ENCODE data around the gene CLCN1. TPM values are rescaled to one million over a fixed set of nuclear protein-coding genes. Genes with fewer than 3 reads are reported as not detected.
A peak's percentile ranks its signal among the peaks of the same experiment; 100 is the strongest.

The CLCN1 gene
- total RNA-seq: under 1 TPM in 1 of 2 donors, not detected in 1; 0.10 TPM

DNA sequence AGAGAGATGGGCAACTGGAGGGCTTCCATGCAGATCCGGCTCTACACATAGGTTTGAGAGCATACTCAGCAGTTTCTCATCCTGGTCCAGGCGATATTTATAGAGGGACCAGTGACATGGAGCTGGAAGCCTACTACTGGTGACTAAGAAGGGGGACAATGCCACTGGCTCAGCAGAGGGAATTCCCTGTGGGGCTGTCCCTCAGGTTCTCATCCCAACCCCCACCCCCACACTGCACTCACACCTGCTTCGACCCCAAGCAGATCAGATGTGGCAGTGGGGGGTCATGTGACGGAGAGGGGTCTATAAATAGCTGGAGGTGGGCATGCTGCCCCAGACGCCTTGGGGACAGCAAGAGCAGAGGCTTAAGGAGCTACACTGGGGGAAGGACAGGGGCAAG, at the start of gene CLCN1:
CLCN1 (plus strand) TSS at position 336 of the 400 bp plus-strand sequence. CDS start 102 bp downstream, outside the sequence.
- ATAC-seq: no peak
- no peaks in the 10 kb centered on the region for H3K9me3 Mint-ChIP-seq
- peak within 1 kb of the TSS in 1 of 2 donors; percentile 14 for H3K27ac Mint-ChIP-seq

DNA sequence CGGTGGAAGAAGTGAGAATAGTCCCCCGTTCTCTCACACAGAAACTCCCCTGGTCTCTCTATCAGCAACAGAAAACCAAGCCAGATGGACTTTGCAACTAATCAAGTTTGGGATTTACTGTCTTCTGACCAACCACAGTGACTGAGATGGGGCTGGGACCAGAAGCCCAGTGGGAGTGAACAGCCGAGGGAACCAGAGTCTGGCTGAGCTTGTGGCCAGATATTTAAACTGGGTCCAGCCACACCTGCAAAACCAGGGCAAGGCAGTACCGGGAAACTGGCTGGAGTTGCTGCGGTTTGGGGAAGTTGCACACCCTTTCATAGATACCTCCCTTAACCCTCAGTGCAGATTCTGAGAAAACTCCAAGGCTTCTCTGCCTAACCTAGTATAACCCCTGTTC, 46.7 kb upstream of the CLCN1 start:
- Mint-ChIP-seq H3K27me3 (no peaks in the 10 kb centered on the region), H3K4me1 (ENCODE audit: low read depth in 2 of 2) (peaks cover 15 to 27% of the 10 kb centered on the region in 2 donors), H3K9me3 (no peaks in the 10 kb centered on the region), H3K4me3 (no peak overlapping the region), H3K27ac (peak overlapping the region; percentile 15 to 54), H3K36me3 (peaks cover 18% of the 10 kb centered on the region)
- peak in 1 of 2 donors; percentile 20 for ATAC-seq
- no peak for DNase-seq (ENCODE audit: low spot score)

More for the DNA sequence above, at the start of gene CLCN1:
- no peak within 1 kb of the TSS for H3K4me3 Mint-ChIP-seq
- H3K4me1 Mint-ChIP-seq (ENCODE audit: low read depth in 2 of 2): peaks cover 10 to 12% of the 10 kb centered on the region in 2 donors
- H3K27me3 Mint-ChIP-seq: peaks cover 0 to 6% of the 10 kb centered on the region in 2 donors
- DNase-seq (ENCODE audit: low spot score): no peak
- H3K36me3 Mint-ChIP-seq: no peaks in the 10 kb centered on the region

DNA sequence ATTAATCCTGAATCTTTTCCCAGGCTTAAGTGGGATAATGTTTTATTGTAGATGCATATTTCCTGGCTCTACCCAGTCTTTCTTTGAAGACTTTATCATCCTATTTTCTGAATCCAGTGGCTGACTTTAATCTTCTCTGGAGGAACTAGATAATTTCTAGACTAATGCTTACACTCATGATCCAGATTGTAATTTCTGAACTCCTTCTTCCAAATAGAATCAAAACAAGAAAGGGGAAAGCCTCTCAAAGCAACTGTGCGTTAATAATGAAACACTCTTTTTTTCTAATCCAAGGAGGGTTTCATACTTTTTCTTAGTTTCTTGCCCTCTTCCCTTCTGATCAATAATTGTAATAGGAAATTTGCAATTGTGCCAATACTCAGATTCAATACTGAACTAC, 44.7 kb upstream of the CLCN1 start:
- Mint-ChIP-seq H3K36me3 (peaks cover 13% of the 10 kb centered on the region), H3K4me1 (ENCODE audit: low read depth in 2 of 2) (peaks cover 4 to 12% of the 10 kb centered on the region in 2 donors), H3K9me3 (no peaks in the 10 kb centered on the region), H3K27ac (no peak overlapping the region), H3K4me3 (no peak overlapping the region), H3K27me3 (no peaks in the 10 kb centered on the region)
- ATAC-seq (no peak), DNase-seq (ENCODE audit: low spot score) (no peak)

DNA sequence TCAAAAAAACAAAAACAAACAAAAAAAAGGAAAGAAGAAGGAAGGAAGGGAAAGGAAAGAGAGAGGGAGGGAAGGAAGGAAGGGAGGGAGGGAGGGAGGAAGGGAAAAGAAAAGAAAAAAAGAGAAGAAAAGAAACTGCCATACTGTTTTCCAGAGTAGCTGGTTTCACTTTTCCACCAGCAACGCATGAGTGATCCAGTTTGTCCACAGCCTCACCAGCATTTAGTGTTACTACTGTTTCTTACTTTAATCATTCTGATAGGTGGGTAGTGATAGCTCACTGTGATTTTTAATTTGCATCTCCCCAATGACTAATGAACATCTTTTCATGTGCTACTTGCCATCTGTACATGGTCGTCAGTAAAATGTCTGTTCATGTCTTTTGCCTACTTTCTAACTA, 43.0 kb upstream of the CLCN1 start:
- ATAC-seq: no peak
- H3K36me3 Mint-ChIP-seq: peaks cover 13% of the 10 kb centered on the region
- peaks cover 4 to 12% of the 10 kb centered on the region in 2 donors for H3K4me1 Mint-ChIP-seq (ENCODE audit: low read depth in 2 of 2)
- no peaks in the 10 kb centered on the region for H3K9me3 Mint-ChIP-seq
- no peak overlapping the region for H3K4me3 Mint-ChIP-seq
- DNase-seq (ENCODE audit: low spot score): no peak
- H3K27ac Mint-ChIP-seq: no peak overlapping the region
- H3K27me3 Mint-ChIP-seq: no peaks in the 10 kb centered on the region

DNA sequence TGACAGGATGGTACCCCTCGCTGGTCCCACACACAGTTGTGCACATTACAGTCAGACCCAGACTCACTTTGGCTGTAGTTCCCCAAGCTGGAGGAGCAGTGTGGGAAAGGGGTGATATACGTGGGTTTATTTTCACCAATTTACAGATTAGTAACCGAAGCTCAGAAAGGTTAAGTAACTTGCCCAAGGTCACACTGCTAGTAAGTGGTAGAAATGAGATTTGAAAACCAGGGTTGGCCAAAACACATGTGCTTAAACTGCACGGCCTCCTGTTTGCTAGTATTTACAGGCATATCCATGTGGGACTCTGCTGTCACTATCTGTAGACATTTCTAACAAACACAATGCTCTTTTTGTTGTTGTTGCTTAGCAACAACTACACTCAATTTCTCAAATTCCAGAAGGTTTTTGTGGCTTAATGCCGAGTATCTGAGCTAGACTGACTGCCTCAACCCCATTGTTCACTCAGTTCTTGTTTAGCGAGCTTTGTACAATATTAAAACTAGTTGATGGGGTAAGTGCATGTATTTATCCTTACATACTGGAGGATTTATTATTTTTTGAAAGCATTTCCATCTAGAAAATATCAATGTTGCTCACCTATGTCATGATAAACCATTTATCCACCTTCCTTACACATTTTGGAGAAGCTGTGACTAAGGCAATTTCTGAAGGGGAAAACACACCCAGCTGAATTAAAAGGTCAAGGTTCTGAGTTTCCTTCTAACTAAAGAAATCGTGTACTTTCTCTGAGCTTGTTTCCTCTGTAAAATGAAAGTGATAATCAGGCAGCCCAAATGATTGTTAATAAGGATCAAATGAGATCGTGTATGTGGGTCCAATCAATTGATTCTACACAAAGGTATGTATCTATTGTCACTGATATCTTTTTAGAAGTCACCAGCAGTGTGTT, 36.5 kb upstream of the CLCN1 start:
- DNase-seq (ENCODE audit: low spot score): no peak
- ATAC-seq: peak in 1 of 2 donors; percentile 43
- H3K4me3 Mint-ChIP-seq: peak overlapping the region; percentile 54
- H3K27ac Mint-ChIP-seq: peak overlapping the region; percentile 35 to 73
- H3K36me3 Mint-ChIP-seq: no peaks in the 10 kb centered on the region
- peaks cover 10 to 17% of the 10 kb centered on the region in 2 donors for H3K4me1 Mint-ChIP-seq (ENCODE audit: low read depth in 2 of 2)
- H3K9me3 Mint-ChIP-seq: no peaks in the 10 kb centered on the region
- H3K27me3 Mint-ChIP-seq: no peaks in the 10 kb centered on the region

DNA sequence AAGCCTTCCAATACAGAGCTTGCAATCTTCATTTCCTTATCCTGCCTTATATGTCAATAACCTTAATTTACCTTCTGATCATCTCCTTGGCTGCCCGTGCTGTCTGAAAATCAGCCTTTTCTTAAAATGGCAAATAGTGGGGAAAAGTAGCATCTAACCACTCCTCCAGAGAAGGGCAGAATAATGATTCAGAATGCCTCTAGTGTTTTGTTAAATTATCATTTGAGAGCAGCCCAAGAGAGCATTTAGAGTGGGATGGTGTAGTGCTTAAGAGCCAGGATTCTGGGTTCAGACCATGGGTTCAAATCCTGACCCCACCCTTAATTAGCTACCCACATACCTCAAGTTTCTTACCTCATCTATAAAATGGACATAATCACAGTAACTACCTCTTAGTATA, 35.8 kb upstream of the CLCN1 start:
- Mint-ChIP-seq H3K27ac (peak overlapping the region; percentile 35 to 73), H3K4me3 (peak overlapping the region; percentile 54), H3K9me3 (no peaks in the 10 kb centered on the region), H3K36me3 (no peaks in the 10 kb centered on the region), H3K4me1 (ENCODE audit: low read depth in 2 of 2) (peaks cover 10 to 17% of the 10 kb centered on the region in 2 donors), H3K27me3 (no peaks in the 10 kb centered on the region)
- no peak for ATAC-seq
- DNase-seq (ENCODE audit: low spot score): no peak

DNA sequence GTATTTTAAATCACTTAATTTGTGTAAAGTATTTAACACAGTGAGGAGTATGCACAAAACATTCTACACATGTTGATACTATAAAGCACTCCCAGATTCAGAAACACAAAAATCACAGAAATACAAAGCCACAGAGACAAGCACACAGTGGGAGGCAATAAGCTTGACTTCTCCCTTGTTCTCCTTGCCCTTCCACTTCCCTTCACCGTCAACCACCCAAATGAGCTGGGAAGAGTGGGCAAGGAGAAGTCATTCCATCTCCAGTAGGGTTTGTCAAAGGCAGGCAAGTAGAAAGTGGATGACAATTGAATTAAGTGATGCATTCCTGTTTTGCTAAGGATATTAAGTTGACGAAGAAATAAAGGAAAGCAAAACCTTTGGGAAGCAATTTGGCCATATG, 35.3 kb upstream of the CLCN1 start:
- peaks cover 10 to 17% of the 10 kb centered on the region in 2 donors for H3K4me1 Mint-ChIP-seq (ENCODE audit: low read depth in 2 of 2)
- H3K27ac Mint-ChIP-seq: peak overlapping the region; percentile 35 to 73
- H3K27me3 Mint-ChIP-seq: no peaks in the 10 kb centered on the region
- DNase-seq (ENCODE audit: low spot score) (no peak), ATAC-seq (no peak)
- H3K9me3 Mint-ChIP-seq: no peaks in the 10 kb centered on the region
- no peak overlapping the region for H3K4me3 Mint-ChIP-seq
- H3K36me3 Mint-ChIP-seq: no peaks in the 10 kb centered on the region

DNA sequence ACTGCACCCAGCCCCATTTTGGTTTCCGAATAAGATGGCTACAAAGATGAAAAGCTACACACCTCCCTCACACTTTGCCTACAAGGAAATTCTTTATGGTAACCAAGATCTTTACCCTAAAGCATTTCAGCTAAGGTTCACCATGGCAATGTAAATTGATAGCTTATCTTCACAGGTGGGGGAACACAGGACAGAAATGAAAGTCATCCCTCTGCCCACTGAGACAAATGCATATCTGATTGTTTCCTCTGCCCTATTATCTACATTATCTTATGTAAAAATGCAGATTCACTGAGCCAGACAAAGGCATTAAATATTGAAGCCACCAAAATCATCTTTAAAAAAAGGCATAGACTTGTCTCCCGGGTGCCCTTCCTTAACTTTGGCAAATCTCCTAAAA, 34.4 kb upstream of the CLCN1 start:
- H3K36me3 Mint-ChIP-seq: no peaks in the 10 kb centered on the region
- no peaks in the 10 kb centered on the region for H3K9me3 Mint-ChIP-seq
- no peaks in the 10 kb centered on the region for H3K27me3 Mint-ChIP-seq
- H3K27ac Mint-ChIP-seq: no peak overlapping the region
- H3K4me3 Mint-ChIP-seq: no peak overlapping the region
- DNase-seq (ENCODE audit: low spot score): no peak
- ATAC-seq: no peak
- H3K4me1 Mint-ChIP-seq (ENCODE audit: low read depth in 2 of 2): peaks cover 10 to 17% of the 10 kb centered on the region in 2 donors

DNA sequence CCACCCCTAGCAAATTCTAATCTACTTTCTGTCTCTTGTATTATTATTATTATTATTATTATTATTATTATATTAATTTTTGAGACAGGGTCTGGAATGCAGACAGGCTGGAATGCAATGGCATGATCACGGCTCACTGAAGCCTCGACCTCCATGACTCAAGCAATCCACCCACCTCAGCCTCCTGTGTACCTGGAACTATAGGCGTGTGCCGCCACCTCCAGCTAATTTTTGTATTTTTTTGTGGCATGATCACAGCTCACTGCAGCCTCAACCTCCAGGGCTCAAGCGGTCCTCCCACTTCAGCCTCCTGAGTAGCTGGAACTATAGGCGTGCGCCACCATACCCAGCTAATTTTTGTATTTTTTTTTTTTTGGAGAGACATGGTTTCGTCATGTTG, 33.8 kb upstream of the CLCN1 start:
- Mint-ChIP-seq H3K27me3 (no peaks in the 10 kb centered on the region), H3K4me3 (no peak overlapping the region), H3K9me3 (no peaks in the 10 kb centered on the region), H3K27ac (no peak overlapping the region), H3K36me3 (no peaks in the 10 kb centered on the region), H3K4me1 (ENCODE audit: low read depth in 2 of 2) (peaks cover 13 to 22% of the 10 kb centered on the region in 2 donors)
- no peak for ATAC-seq
- no peak for DNase-seq (ENCODE audit: low spot score)

DNA sequence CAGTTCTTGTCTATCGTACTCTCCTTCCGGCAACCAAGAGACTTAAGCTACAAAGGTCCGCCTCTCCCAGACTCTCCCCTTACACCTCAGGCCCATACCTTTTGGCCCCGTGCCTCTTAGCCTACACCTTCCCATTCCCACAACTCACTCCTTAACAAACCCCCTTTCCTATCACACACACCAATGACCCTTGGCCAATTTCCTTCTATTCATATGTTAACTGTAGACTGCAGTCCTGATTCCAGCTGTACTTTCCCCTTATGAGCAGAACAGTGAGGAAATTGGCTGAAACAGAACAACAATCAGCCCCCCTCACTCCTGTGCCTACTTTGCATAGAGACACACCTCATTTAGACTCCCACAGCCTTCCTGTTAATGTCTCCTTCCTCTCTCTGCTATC, 32.5 kb upstream of the CLCN1 start:
- H3K27me3 Mint-ChIP-seq: no peaks in the 10 kb centered on the region
- no peak overlapping the region for H3K4me3 Mint-ChIP-seq
- no peak for ATAC-seq
- no peaks in the 10 kb centered on the region for H3K9me3 Mint-ChIP-seq
- H3K27ac Mint-ChIP-seq: no peak overlapping the region
- no peak for DNase-seq (ENCODE audit: low spot score)
- H3K4me1 Mint-ChIP-seq (ENCODE audit: low read depth in 2 of 2): peaks cover 18 to 28% of the 10 kb centered on the region in 2 donors
- H3K36me3 Mint-ChIP-seq: peaks cover 6% of the 10 kb centered on the region

DNA sequence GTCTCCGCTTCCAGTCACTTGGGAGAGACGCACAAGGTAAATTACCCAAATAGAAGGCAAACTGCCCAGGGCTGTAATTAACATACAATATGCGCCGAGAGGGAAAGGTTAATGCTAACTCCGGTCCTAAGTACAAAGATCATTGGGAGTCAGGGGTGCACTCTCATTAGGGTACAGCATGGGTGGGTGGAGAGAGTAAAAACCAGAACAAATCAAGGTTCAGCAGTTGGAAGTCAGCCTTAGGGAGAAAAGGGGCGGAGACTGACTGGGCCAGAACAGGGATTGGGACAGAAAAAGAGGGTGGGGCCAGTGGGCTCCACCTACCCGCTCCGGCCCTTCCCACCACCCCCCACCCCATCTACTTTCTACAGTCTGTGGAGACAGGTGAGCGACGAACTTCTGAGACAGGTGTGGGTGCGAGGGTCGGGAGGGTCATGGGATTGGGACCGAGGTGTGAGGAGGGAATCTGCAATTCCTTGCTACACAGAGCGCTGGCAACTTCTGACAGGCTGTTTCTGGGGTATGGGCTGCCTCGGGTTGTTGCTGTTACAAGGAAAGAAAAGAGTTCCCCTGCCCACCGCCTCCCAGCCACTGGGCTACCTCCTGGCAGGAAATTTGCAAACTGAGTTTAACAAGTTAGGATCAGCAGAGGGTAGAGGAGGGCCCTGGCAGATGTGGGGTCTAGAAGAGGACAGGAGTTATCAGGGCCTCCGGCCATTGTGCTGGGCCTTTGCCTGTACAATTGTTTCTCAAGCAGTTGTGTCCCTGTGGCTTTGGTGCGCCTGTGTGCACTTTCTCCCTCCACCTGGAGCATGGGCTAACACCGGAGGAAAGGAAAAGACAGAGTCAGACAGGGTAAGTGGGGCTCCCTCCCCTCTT, 31.1 kb upstream of the CLCN1 start, which contains the start of gene TMEM139:
TMEM139 (plus strand) TSS at position 368 of the 879 bp plus-strand sequence. CDS start 1,000 bp downstream, outside the sequence.
- no peaks in the 10 kb centered on the region for H3K9me3 Mint-ChIP-seq
- peak within 1 kb of the TSS in 1 of 2 donors; percentile 41 for H3K27ac Mint-ChIP-seq
- peaks cover 23 to 29% of the 10 kb centered on the region in 2 donors for H3K4me1 Mint-ChIP-seq (ENCODE audit: low read depth in 2 of 2)
- DNase-seq (ENCODE audit: low spot score): no peak
- ATAC-seq: no peak
- peaks cover 6% of the 10 kb centered on the region for H3K36me3 Mint-ChIP-seq
- H3K27me3 Mint-ChIP-seq: no peaks in the 10 kb centered on the region
- H3K4me3 Mint-ChIP-seq: no peak within 1 kb of the TSS

DNA sequence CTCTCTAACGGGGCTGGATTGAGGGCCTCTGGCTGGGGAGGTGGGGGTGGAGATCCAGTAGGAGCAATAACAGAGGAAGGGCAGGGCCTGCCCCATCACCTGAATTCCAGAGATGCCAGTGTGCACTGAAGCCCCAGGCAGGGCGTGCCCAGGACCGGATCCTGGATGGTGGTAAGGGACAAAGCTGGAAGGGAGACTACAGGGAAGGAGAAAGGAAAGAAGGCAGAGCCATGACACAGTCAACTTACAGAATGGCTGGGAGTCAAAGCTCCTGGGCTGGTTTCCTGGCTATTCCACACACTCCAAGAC, 30.5 kb upstream of the CLCN1 start:
- Mint-ChIP-seq H3K27me3 (no peaks in the 10 kb centered on the region), H3K27ac (no peak overlapping the region), H3K4me1 (ENCODE audit: low read depth in 2 of 2) (peaks cover 24 to 29% of the 10 kb centered on the region in 2 donors), H3K36me3 (peaks cover 6% of the 10 kb centered on the region), H3K4me3 (no peak overlapping the region), H3K9me3 (no peaks in the 10 kb centered on the region)
- no peak for ATAC-seq
- no peak for DNase-seq (ENCODE audit: low spot score)

DNA sequence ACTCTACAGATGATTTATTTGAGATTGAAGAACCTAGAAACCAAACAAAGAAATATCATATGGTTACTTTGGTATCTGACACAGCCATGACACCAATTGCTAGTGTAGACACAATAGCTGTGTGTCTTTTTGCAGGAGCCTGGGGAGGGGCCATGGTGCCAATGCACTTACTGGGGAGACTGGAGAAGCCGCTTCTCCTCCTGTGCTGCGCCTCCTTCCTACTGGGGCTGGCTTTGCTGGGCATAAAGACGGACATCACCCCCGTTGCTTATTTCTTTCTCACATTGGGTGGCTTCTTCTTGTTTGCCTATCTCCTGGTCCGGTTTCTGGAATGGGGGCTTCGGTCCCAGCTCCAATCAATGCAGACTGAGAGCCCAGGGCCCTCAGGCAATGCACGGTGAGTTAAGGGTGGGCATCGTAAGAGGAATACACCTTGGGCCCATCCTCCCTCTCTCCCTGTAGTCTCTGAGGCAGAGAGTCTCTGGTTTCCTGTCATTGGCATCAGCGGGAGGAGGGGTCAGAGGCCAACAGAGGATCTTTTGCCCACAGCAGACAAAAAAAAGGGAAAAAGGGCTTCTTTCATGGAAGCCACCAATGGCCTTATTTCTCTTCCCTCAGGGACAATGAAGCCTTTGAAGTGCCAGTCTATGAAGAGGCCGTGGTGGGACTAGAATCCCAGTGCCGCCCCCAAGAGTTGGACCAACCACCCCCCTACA, 29.9 kb upstream of the CLCN1 start:
- Mint-ChIP-seq H3K27me3 (no peaks in the 10 kb centered on the region), H3K36me3 (peaks cover 7% of the 10 kb centered on the region), H3K4me1 (ENCODE audit: low read depth in 2 of 2) (peaks cover 24 to 34% of the 10 kb centered on the region in 2 donors), H3K4me3 (no peak overlapping the region), H3K9me3 (no peaks in the 10 kb centered on the region), H3K27ac (no peak overlapping the region)
- DNase-seq (ENCODE audit: low spot score) (no peak), ATAC-seq (no peak)

All from natural killer cell treated with Interleukin-12 subunit alpha and Interleukin-12 subunit beta and Interleukin-15 and Interleukin-18, amount 100 ng/mL, for 72 hours (primary cell).